GM21825 (cell line): ENCODE results near the gene KCNK4.
A peak's percentile ranks its signal among the peaks of the same experiment; 100 is the strongest.

ENCODE experiments used
- ATAC-seq: cut with Tn5 transposase; IDR thresholded peaks from one replicate; pipeline ENCODE4 v1.9.1; 2021; ENCODE audit warnings: mild to moderate bottlenecking, moderate library complexity; ENCODE audit not compliant: unreplicated experiment

The KCNK4 gene

GRCh38 chr11:64289002-64289564, 2.0 kb upstream of the KCNK4 start:
- no peak for ATAC-seq

- no peak for ATAC-seq
Measured at GRCh38 chr11:64290352-64291261, 495 bp upstream of the KCNK4 start.

GRCh38 chr11:64291752-64292459, 804 bp downstream of the KCNK4 start:
- ATAC-seq: no peak

GRCh38 chr11:64292460-64293254, 1.6 kb downstream of the KCNK4 start:
- no peak for ATAC-seq

- no peak for ATAC-seq
Measured at GRCh38 chr11:64294774-64295173, 3.7 kb downstream of the KCNK4 start.

- ATAC-seq: no peak
Measured at GRCh38 chr11:64295760-64296159, 4.7 kb downstream of the KCNK4 start.

GRCh38 chr11:64296236-64296635, 5.1 kb downstream of the KCNK4 start:
- ATAC-seq: no peak

- no peak for ATAC-seq
Measured at GRCh38 chr11:64296830-64297698, 6.0 kb downstream of the KCNK4 start.

- ATAC-seq: no peak
Measured at GRCh38 chr11:64297699-64298358, 6.7 kb downstream of the KCNK4 start.

GRCh38 chr11:64298966-64299846, 8.1 kb downstream of the KCNK4 start:
- no peak for ATAC-seq

GRCh38 chr11:64299847-64300648, 8.9 kb downstream of the KCNK4 start, which contains the start of gene CATSPERZ:
CATSPERZ (plus strand) TSS chr11:64300358; CDS start chr11:64300411, 53 bp downstream.
- no peak for ATAC-seq

GRCh38 chr11:64303109-64304031, 12.3 kb downstream of the KCNK4 start:
- ATAC-seq: no peak

GRCh38 chr11:64304032-64304315, 12.9 kb downstream of the KCNK4 start:
- no peak for ATAC-seq

GRCh38 chr11:64304316-64305072, 13.4 kb downstream of the KCNK4 start:
- peak; percentile 28 for ATAC-seq

- peak; percentile 68 for ATAC-seq
Measured at GRCh38 chr11:64305075-64305690, 14.1 kb downstream of the KCNK4 start, which contains the start of gene ESRRA. ESRRA (plus strand) TSS chr11:64305524; CDS start chr11:64307180, 1,656 bp downstream.
